ENCODE measurements around the gene LRRC36.

Gene LRRC36

GRCh38 chr16:67284699-67285646 lies 41.6 kb upstream of the LRRC36 start:
- peak; percentile 29 for DNase-seq (ENCODE audit: low read depth)
- TF ChIP-seq CTCF (IDR thresholded peaks at IDR 0.05; ENCODE audit: insufficient read depth, low read depth, low read length, missing control alignments), result peak; percentile 39
- H3K4me3 ChIP-seq (ENCODE audit: low read depth, low read length), result no peak overlapping the region

GRCh38 chr16:67286441-67287235 lies 40.0 kb upstream of the LRRC36 start:
- no peak for DNase-seq (ENCODE audit: low read depth)
- no peak for TF ChIP-seq CTCF (IDR thresholded peaks at IDR 0.05; ENCODE audit: insufficient read depth, low read depth, low read length, missing control alignments)
- H3K4me3 ChIP-seq (ENCODE audit: low read depth, low read length), result no peak overlapping the region

GRCh38 chr16:67287960-67288359 lies 38.7 kb upstream of the LRRC36 start:
- TF ChIP-seq CTCF (IDR thresholded peaks at IDR 0.05; ENCODE audit: insufficient read depth, low read depth, low read length, missing control alignments), result no peak
- no peak for DNase-seq (ENCODE audit: low read depth)
- no peak overlapping the region for H3K4me3 ChIP-seq (ENCODE audit: low read depth, low read length)

- H3K4me3 ChIP-seq (ENCODE audit: low read depth, low read length), result no peak overlapping the region
- no peak for DNase-seq (ENCODE audit: low read depth)
- TF ChIP-seq CTCF (IDR thresholded peaks at IDR 0.05; ENCODE audit: insufficient read depth, low read depth, low read length, missing control alignments), result no peak
Observed at GRCh38 chr16:67291461-67291860, 35.2 kb upstream of the LRRC36 start.

GRCh38 chr16:67294171-67294757 lies 32.4 kb upstream of the LRRC36 start:
- DNase-seq (ENCODE audit: low read depth), result no peak
- no peak overlapping the region for H3K4me3 ChIP-seq (ENCODE audit: low read depth, low read length)
- no peak for TF ChIP-seq CTCF (IDR thresholded peaks at IDR 0.05; ENCODE audit: insufficient read depth, low read depth, low read length, missing control alignments)

- no peak overlapping the region for H3K4me3 ChIP-seq (ENCODE audit: low read depth, low read length)
- TF ChIP-seq CTCF (IDR thresholded peaks at IDR 0.05; ENCODE audit: insufficient read depth, low read depth, low read length, missing control alignments), result no peak
- DNase-seq (ENCODE audit: low read depth), result no peak
Observed at GRCh38 chr16:67294938-67295361, 31.7 kb upstream of the LRRC36 start.
